Activated T-cell treated with anti-CD3 and anti-CD28 coated beads for 24 hours (primary cell): ENCODE data around the gene ZNF526.
A peak's percentile ranks its signal among the peaks of the same experiment; 100 is the strongest.

ENCODE experiments used
- DNase-seq: peaks from one replicate; pipeline ENCODE4 v3.0.0-alpha.2; 2020; ENCODE audit warnings: low read depth

Gene ZNF526

GRCh38 chr19:42219812-42220750, at the start of gene ZNF526:
Gene ZNF526 (plus strand): TSS chr19:42220312. CDS start chr19:42224404, 4,092 bp downstream.
- peak; percentile 97 for DNase-seq

- no peak for DNase-seq
Measured at GRCh38 chr19:42170715-42171114, 49.4 kb upstream of the ZNF526 start.

GRCh38 chr19:42172261-42172660, 47.9 kb upstream of the ZNF526 start:
- DNase-seq: no peak

GRCh38 chr19:42173695-42174094, 46.4 kb upstream of the ZNF526 start:
- DNase-seq: no peak

- DNase-seq: no peak
Measured at GRCh38 chr19:42174188-42174587, 45.9 kb upstream of the ZNF526 start.

- no peak for DNase-seq
Measured at GRCh38 chr19:42174958-42175734, 45.0 kb upstream of the ZNF526 start.

- DNase-seq: no peak
Measured at GRCh38 chr19:42175952-42176648, 44.0 kb upstream of the ZNF526 start.

- no peak for DNase-seq
Measured at GRCh38 chr19:42176649-42176989, 43.5 kb upstream of the ZNF526 start.

GRCh38 chr19:42176990-42177685, 43.0 kb upstream of the ZNF526 start:
- DNase-seq: peak; percentile 71

- DNase-seq: no peak
Measured at GRCh38 chr19:42177686-42178019, 42.5 kb upstream of the ZNF526 start.

- no peak for DNase-seq
Measured at GRCh38 chr19:42178791-42179674, 41.1 kb upstream of the ZNF526 start.

- peak; percentile 63 for DNase-seq
Measured at GRCh38 chr19:42184401-42184861, 35.7 kb upstream of the ZNF526 start.

GRCh38 chr19:42185277-42185676, 34.8 kb upstream of the ZNF526 start:
- DNase-seq: no peak

- DNase-seq: no peak
Measured at GRCh38 chr19:42188665-42189064, 31.4 kb upstream of the ZNF526 start.

- no peak for DNase-seq
Measured at GRCh38 chr19:42189133-42189532, 31.0 kb upstream of the ZNF526 start.

GRCh38 chr19:42191330-42191729, 28.8 kb upstream of the ZNF526 start:
- DNase-seq: no peak

- DNase-seq: no peak
Measured at GRCh38 chr19:42191855-42192254, 28.3 kb upstream of the ZNF526 start.

GRCh38 chr19:42193294-42193693, 26.8 kb upstream of the ZNF526 start:
- no peak for DNase-seq

GRCh38 chr19:42193706-42194105, 26.4 kb upstream of the ZNF526 start:
- DNase-seq: no peak

- DNase-seq: no peak
Measured at GRCh38 chr19:42196011-42197001, 23.8 kb upstream of the ZNF526 start.
